OCI-LY3 (cell line): ENCODE data around the gene ABHD8.
A peak's percentile ranks its signal among the peaks of the same experiment; 100 is the strongest.

Experiments used
- H2AFZ ChIP-seq: fragments of 200-600, 300-600 bp; shearing (Covaris generic); 2 replicates; pipeline ENCODE4 v1.6.0; 2014; ENCODE audit warnings: antibody characterized with exemption, low read depth, low read length
- H3K27ac ChIP-seq: fragments of 200-600, 300-600 bp; sonication (generic); 2 replicates; pipeline ENCODE4 v1.5.1; 2014; ENCODE audit warnings: mild to moderate bottlenecking, low read length, moderate library complexity, mixed read lengths
- H3K27me3 ChIP-seq: fragments of 200-600, 300-600 bp; sonication (generic); 2 replicates; pipeline ENCODE4 v1.6.1; 2014; ENCODE audit warnings: low read depth, low read length, mixed read lengths
- H3K36me3 ChIP-seq: fragments of 200-600, 300-600 bp; sonication (generic); replicated peaks from 2 replicates; pipeline ENCODE3; 2014; ENCODE audit warnings: low read depth, low read length, mixed read lengths
- H3K4me1 ChIP-seq: fragments of 300-600, 200-600 bp; sonication (generic); 2 replicates; pipeline ENCODE4 v1.6.1; 2014; ENCODE audit warnings: low read length, mixed read lengths
- H3K4me2 ChIP-seq: fragments of 200-600, 300-600 bp; sonication (generic); 2 replicates; pipeline ENCODE4 v1.6.1; 2014; ENCODE audit warnings: low read length, mixed read lengths
- H3K4me3 ChIP-seq: fragments of 300-600, 200-600 bp; sonication (generic); 2 replicates; pipeline ENCODE4 v1.5.1; 2014; ENCODE audit warnings: antibody characterized with exemption, mild to moderate bottlenecking, low read length, moderate library complexity
- H3K79me2 ChIP-seq: fragments of 300-600, 200-600 bp; shearing (Covaris generic); 2 replicates; pipeline ENCODE4 v1.6.1; 2014; ENCODE audit warnings: mild to moderate bottlenecking, low read length, mixed read lengths
- H3K9ac ChIP-seq: fragments of 300-600, 200-600 bp; shearing (Covaris generic); 2 replicates; pipeline ENCODE4 v1.6.0; 2014; ENCODE audit warnings: mild to moderate bottlenecking, low read length, moderate library complexity
- H3K9me3 ChIP-seq: fragments of 200-600, 300-600 bp; shearing (Covaris generic); 2 replicates; pipeline ENCODE4 v1.6.1; 2014; ENCODE audit warnings: low read length, mixed read lengths; ENCODE audit not compliant: insufficient read depth
- H4K20me1 ChIP-seq: fragments of 200-600, 300-600 bp; sonication (generic); 2 replicates; pipeline ENCODE4 v1.6.1; 2016; ENCODE audit warnings: low read length, mixed read lengths; ENCODE audit not compliant: insufficient read depth
- CTCF ChIP-seq: fragments of 200-600, 300-600 bp; sonication (generic); IDR thresholded peaks from 2 replicates; pipeline ENCODE4 v1.5.1; 2014; ENCODE audit warnings: antibody characterized with exemption, low read length, low read depth
- EZH2phosphoT487 ChIP-seq: fragments of 200-600 bp; shearing (Covaris generic); IDR thresholded peaks from 2 replicates; pipeline ENCODE4 v1.6.1; 2018; ENCODE audit warnings: antibody characterized with exemption, mixed run types, low read depth

Gene ABHD8

GRCh38 chr19:17266589-17266974, 36.6 kb downstream of the ABHD8 start:
- H3K4me2 ChIP-seq: peak overlapping the region; percentile 61
- H3K79me2 ChIP-seq: peaks cover 17% of the 10 kb centered on the region
- TF ChIP-seq EZH2phosphoT487 (no peak), CTCF (no peak)
- peak overlapping the region; percentile 70 for H3K4me3 ChIP-seq
- no peaks in the 10 kb centered on the region for H3K27me3 ChIP-seq
- H2AFZ ChIP-seq: peak overlapping the region; percentile 62; the same call in 1 of the 2 replicates
- H3K9ac ChIP-seq: peak overlapping the region; percentile 44
- H4K20me1 ChIP-seq: no peaks in the 10 kb centered on the region
- H3K36me3 ChIP-seq: peaks cover 14% of the 10 kb centered on the region
- no peaks in the 10 kb centered on the region for H3K9me3 ChIP-seq
- H3K27ac ChIP-seq: peak overlapping the region; percentile 16; the same call in 1 of the 2 replicates
- H3K4me1 ChIP-seq: peaks cover 11% of the 10 kb centered on the region; the same call in 1 of the 2 replicates

- Histone ChIP-seq H3K4me3 (peak overlapping the region; percentile 70; the same call in 1 of the 2 replicates), H3K79me2 (peaks cover 17% of the 10 kb centered on the region), H3K4me1 (peaks cover 12% of the 10 kb centered on the region), H3K36me3 (peaks cover 8% of the 10 kb centered on the region), H3K4me2 (peak overlapping the region; percentile 61), H3K9me3 (no peaks in the 10 kb centered on the region), H3K9ac (no peak overlapping the region), H3K27ac (no peak overlapping the region), H3K27me3 (no peaks in the 10 kb centered on the region), H4K20me1 (no peaks in the 10 kb centered on the region), H2AFZ (no peak overlapping the region)
- TF ChIP-seq CTCF: no peak
- TF ChIP-seq EZH2phosphoT487: no peak
These were observed 37.2 kb downstream of the ABHD8 start for GRCh38 chr19:17266026-17266425.

- no peak within 1 kb of the TSS for H3K4me2 ChIP-seq
- H3K27ac ChIP-seq: no peak within 1 kb of the TSS
- TF ChIP-seq CTCF (no peak), EZH2phosphoT487 (no peak)
- H3K4me1 ChIP-seq: peaks cover 17% of the 10 kb centered on the region
- H3K9ac ChIP-seq: no peak within 1 kb of the TSS
- no peak within 1 kb of the TSS for H3K4me3 ChIP-seq
- no peaks in the 10 kb centered on the region for H3K9me3 ChIP-seq
- no peaks in the 10 kb centered on the region for H4K20me1 ChIP-seq
- no peaks in the 10 kb centered on the region for H3K27me3 ChIP-seq
- H2AFZ ChIP-seq: no peak within 1 kb of the TSS
- peaks cover 17% of the 10 kb centered on the region for H3K79me2 ChIP-seq
- H3K36me3 ChIP-seq: peaks cover 4% of the 10 kb centered on the region
These were observed 38.6 kb downstream of the ABHD8 start, which contains the start of gene USHBP1 for GRCh38 chr19:17264641-17264979. Gene USHBP1, minus strand, starts transcription at chr19:17264745. Its CDS starts 446 bp downstream, at chr19:17264299.

- TF ChIP-seq EZH2phosphoT487: no peak
- no peak for TF ChIP-seq CTCF
- Histone ChIP-seq H3K27me3 (no peaks in the 10 kb centered on the region), H3K27ac (no peak overlapping the region), H3K4me1 (peaks cover 17% of the 10 kb centered on the region), H3K36me3 (peaks cover 3% of the 10 kb centered on the region), H3K9me3 (no peaks in the 10 kb centered on the region), H2AFZ (no peak overlapping the region), H4K20me1 (no peaks in the 10 kb centered on the region), H3K79me2 (peaks cover 16% of the 10 kb centered on the region), H3K4me3 (no peak overlapping the region), H3K9ac (no peak overlapping the region), H3K4me2 (no peak overlapping the region)
These were observed 39.2 kb downstream of the ABHD8 start for GRCh38 chr19:17263712-17264640.
